ENCODE measurements around the gene BTG2. TPM values are rescaled to one million over a fixed set of nuclear protein-coding genes. Genes with fewer than 3 reads are reported as not detected.
A peak's percentile ranks its signal among the peaks of the same experiment; 100 is the strongest.

The BTG2 gene
- total RNA-seq, 1 donor from 2014 or later = 32.4 TPM

DNA sequence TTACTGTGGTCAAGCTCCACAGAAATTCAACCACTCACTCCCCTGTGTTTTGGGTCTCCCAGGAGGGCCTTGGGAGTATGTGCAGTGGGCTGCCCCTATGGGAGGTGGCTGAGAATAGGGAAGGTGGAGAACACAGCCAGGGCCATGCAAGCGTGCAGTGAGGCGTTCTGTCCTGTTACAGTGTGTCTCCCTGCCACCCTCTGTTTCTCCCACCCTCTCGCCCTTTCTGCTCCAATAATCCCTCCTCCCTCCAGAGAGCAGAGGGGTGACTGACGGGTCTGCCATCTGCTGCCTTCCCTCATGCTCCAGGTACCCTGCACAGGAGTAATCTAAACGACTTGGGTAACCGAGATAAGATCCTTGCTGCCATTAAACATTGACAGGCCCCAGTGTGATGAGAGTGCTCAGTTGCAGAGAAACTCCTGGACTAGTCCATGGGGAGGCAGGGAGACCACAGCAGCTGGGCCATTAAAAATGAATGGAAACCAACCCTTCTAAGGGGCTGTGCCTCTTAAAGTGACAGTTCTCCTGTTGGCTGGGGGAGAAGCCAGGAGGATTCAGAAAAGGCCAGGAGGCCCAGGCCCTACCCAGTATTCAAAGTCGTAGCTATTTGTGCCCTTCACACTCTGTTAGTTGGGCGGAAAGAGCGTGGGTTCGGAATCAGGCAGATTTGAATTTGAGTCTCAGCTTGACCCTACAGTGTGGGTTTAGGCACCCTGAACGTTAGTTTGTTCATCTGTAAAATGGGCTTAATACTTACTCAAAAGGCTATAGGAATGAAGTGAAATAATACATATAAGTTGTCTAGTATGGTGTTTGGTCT, 22.4 kb upstream of the BTG2 start:
- Histone ChIP-seq H3K27ac (ENCODE audit: low read depth, low read length) (peak overlapping the region; percentile 98), H3K4me1 (ENCODE audit: control insufficient read depth in 3 of 3, insufficient read depth in 3 of 3, low read length in 3 of 3) (peaks cover 82 to 91% (median 90%) of the 10 kb centered on the region in 3 donors), H3K9me3 (ENCODE audit: control insufficient read depth in 3 of 3, low read length in 3 of 3) (no peaks in the 10 kb centered on the region), H3K27me3 (ENCODE audit: control insufficient read depth in 3 of 3, insufficient read depth in 3 of 3, low read length in 3 of 3) (no peaks in the 10 kb centered on the region), H3K9ac (ENCODE audit: low read depth in 1 of 3, low read length in 3 of 3) (peak overlapping the region; percentile 76 to 85 (median 76)), H3K4me3 (ENCODE audit: low read length in 3 of 3) (peak overlapping the region in 2 of 3 donors; percentile 22 to 49), H3K36me3 (ENCODE audit: control insufficient read depth in 3 of 3, insufficient read depth in 3 of 3, low read length in 3 of 3) (no peaks in the 10 kb centered on the region)

DNA sequence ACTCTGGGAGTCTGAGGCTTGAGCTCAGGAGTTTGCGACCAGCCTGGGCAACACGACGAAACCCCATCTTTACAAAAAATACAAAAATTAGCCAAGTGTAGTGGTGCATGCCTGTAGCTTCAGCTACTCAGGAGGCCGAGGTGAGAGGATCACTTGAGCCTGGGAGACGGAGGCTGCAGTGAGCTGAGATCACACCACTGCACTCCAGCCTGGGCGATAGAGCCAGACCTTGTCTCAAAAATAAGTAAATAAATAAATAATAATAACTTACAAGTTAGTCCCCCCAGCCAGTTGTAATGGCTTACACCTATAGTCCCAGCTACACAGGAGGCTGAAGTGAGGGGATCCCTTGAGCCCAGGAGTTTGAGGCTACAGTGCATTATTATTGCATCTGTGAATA, 21.7 kb upstream of the BTG2 start:
- Histone ChIP-seq H3K9ac (ENCODE audit: low read depth in 1 of 3, low read length in 3 of 3) (no peak overlapping the region), H3K4me1 (ENCODE audit: control insufficient read depth in 3 of 3, insufficient read depth in 3 of 3, low read length in 3 of 3) (peaks cover 82 to 91% (median 90%) of the 10 kb centered on the region in 3 donors), H3K27me3 (ENCODE audit: control insufficient read depth in 3 of 3, insufficient read depth in 3 of 3, low read length in 3 of 3) (no peaks in the 10 kb centered on the region), H3K9me3 (ENCODE audit: control insufficient read depth in 3 of 3, low read length in 3 of 3) (no peaks in the 10 kb centered on the region), H3K27ac (ENCODE audit: low read depth, low read length) (peak overlapping the region; percentile 98), H3K4me3 (ENCODE audit: low read length in 3 of 3) (no peak overlapping the region), H3K36me3 (ENCODE audit: control insufficient read depth in 3 of 3, insufficient read depth in 3 of 3, low read length in 3 of 3) (no peaks in the 10 kb centered on the region)

DNA sequence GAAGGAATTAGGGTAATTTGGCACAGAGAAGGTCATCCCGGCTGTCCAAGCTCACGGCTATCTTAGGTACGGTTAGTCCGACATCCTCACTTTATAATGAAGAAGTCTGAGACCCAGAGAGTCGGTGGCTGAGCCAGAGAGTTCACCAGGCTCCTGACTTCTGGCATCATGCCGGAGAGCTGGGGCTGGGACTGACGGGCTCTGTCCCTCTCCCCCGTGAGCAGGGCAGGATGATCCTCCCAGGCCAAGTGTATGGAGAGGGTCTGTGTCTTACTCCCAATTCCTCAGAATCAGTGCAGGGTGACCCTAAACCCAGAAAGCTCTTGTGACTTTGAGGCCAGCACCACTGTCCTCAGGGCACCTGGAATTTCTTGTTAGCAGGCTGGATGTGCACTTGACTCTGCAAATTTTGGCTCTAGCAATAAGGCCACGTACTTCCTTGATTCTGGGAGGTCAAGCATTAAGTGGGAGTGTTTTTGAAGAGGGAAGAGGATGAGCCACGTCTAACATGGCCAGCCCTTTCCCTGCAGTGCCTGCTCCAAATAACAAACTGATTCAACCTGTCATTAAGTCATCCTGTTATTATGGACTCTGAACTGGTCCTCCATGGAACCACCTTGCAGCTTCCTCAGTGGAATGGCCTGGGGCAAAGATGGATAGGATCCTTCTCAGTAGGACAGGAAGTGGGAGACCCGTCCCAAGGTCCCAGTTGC, 20.8 kb upstream of the BTG2 start:
- peak overlapping the region; percentile 98 for H3K27ac ChIP-seq (ENCODE audit: low read depth, low read length)
- H3K4me3 ChIP-seq (ENCODE audit: low read length in 3 of 3) = no peak overlapping the region
- no peaks in the 10 kb centered on the region for H3K36me3 ChIP-seq (ENCODE audit: control insufficient read depth in 3 of 3, insufficient read depth in 3 of 3, low read length in 3 of 3)
- H3K9ac ChIP-seq (ENCODE audit: low read depth in 1 of 3, low read length in 3 of 3) = no peak overlapping the region
- peaks cover 79 to 91% (median 89%) of the 10 kb centered on the region in 3 donors for H3K4me1 ChIP-seq (ENCODE audit: control insufficient read depth in 3 of 3, insufficient read depth in 3 of 3, low read length in 3 of 3)
- no peaks in the 10 kb centered on the region for H3K9me3 ChIP-seq (ENCODE audit: control insufficient read depth in 3 of 3, low read length in 3 of 3)
- no peaks in the 10 kb centered on the region for H3K27me3 ChIP-seq (ENCODE audit: control insufficient read depth in 3 of 3, insufficient read depth in 3 of 3, low read length in 3 of 3)

DNA sequence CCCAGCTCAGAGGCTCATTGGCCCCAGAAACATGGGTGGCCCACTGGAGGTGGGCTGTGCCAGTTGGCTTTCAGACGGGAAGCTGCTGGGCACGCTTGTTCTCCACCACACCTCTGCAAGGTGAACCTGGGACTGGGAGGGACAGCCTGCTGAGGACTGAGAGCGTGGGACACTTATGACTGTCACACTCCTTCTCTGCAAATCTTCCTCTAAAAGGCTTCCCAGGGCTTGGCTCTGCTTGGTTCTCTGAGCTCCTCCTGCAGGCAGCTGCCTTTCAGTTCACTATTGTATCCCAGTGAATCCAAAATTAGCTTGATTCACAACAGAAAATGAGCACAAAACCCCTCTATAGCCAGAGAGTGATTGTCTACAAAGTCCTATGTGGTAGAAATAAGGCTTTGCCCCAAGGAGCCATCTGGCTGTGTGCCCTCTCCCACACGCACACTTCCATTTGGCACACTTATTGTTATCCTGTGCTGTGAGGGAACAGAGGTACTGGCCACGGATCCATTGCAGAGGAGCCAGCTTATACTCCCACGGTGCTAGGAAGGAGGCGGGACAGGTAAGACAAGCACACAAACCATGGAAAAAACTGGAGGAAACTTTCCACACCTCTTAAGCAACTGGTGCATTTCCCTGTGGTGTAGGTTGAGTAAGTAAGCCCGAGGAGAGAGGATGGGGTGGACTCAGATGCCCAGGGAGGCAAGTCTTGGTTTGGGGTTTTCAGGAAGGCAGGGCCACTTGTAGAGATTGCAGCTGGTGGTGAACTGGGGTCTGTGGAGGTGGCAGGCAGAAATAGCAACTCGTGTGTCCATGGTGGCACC, 18.9 kb upstream of the BTG2 start:
- Histone ChIP-seq H3K27me3 (ENCODE audit: control insufficient read depth in 3 of 3, insufficient read depth in 3 of 3, low read length in 3 of 3) (no peaks in the 10 kb centered on the region), H3K36me3 (ENCODE audit: control insufficient read depth in 3 of 3, insufficient read depth in 3 of 3, low read length in 3 of 3) (no peaks in the 10 kb centered on the region), H3K9ac (ENCODE audit: low read depth in 1 of 3, low read length in 3 of 3) (peak overlapping the region; percentile 48 to 71 (median 65)), H3K27ac (ENCODE audit: low read depth, low read length) (peak overlapping the region; percentile 94), H3K4me1 (ENCODE audit: control insufficient read depth in 3 of 3, insufficient read depth in 3 of 3, low read length in 3 of 3) (peaks cover 80 to 91% (median 89%) of the 10 kb centered on the region in 3 donors), H3K4me3 (ENCODE audit: low read length in 3 of 3) (peak overlapping the region in 2 of 3 donors; percentile 17 to 52), H3K9me3 (ENCODE audit: control insufficient read depth in 3 of 3, low read length in 3 of 3) (no peaks in the 10 kb centered on the region)

DNA sequence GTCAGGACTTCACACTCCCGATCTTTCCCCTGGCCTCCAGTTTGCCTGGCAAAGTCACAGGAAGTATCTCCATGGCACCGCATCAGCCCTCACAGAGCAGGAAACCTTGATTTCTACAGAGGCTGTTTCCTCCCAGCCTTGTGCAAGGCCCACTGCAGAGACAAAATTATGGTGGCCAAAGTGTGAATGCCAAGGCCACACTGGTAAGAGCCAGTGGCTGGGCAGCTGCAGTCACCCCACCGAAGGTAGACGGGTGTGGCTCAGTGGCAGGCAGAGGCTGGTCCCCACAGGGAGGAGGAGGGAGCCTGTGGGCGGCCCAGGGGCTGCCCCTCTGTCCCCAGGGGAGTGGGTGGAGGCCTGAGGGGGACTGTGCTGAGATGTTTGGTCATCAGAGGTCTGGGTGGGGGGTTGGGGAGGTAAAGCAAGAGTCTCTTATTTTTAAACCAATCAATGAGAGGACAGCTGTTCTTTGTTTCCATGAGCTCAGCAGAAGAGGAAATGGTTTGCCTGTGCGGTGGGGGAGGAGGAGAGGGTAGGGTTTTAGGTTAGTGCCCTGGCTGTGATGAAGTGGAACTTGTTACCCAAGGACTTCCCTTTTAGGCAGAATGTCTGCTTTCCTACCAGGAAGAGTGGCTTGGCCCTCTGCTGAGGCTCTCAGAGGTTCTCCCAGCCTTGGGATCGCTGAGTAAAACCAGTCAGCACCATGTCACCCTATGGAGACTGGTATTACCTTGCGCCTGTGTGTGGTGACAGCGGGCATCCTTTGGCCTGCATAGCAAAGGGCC, 18.0 kb upstream of the BTG2 start:
- Histone ChIP-seq H3K9me3 (ENCODE audit: control insufficient read depth in 3 of 3, low read length in 3 of 3) (no peaks in the 10 kb centered on the region), H3K36me3 (ENCODE audit: control insufficient read depth in 3 of 3, insufficient read depth in 3 of 3, low read length in 3 of 3) (no peaks in the 10 kb centered on the region), H3K27me3 (ENCODE audit: control insufficient read depth in 3 of 3, insufficient read depth in 3 of 3, low read length in 3 of 3) (no peaks in the 10 kb centered on the region), H3K27ac (ENCODE audit: low read depth, low read length) (peak overlapping the region; percentile 94), H3K9ac (ENCODE audit: low read depth in 1 of 3, low read length in 3 of 3) (peak overlapping the region; percentile 34 to 71 (median 65)), H3K4me1 (ENCODE audit: control insufficient read depth in 3 of 3, insufficient read depth in 3 of 3, low read length in 3 of 3) (peaks cover 74 to 84% (median 82%) of the 10 kb centered on the region in 3 donors), H3K4me3 (ENCODE audit: low read length in 3 of 3) (peak overlapping the region; percentile 17 to 52 (median 20))

DNA sequence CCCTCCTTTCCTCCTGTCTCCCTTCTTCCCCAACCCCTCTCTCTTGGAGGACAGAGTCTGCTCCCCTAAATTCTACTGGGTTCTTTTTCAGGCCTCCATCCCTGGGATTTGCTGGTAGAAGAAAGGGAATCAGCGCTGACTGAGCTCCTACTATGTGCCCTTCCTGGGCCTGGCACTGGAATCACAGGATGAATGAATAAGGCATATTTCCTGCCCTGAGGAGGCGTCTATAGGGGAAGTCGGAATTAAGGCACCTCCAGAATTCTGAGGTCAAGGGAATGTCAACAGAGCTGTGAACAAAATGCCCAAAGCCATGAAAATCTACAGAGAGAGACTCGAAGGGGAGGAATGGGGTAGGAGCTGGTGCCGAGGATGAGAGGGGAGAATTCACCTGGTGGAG, 17.4 kb upstream of the BTG2 start:
- peak overlapping the region; percentile 34 to 71 (median 65) for H3K9ac ChIP-seq (ENCODE audit: low read depth in 1 of 3, low read length in 3 of 3)
- peak overlapping the region; percentile 94 for H3K27ac ChIP-seq (ENCODE audit: low read depth, low read length)
- no peaks in the 10 kb centered on the region for H3K27me3 ChIP-seq (ENCODE audit: control insufficient read depth in 3 of 3, insufficient read depth in 3 of 3, low read length in 3 of 3)
- H3K4me1 ChIP-seq (ENCODE audit: control insufficient read depth in 3 of 3, insufficient read depth in 3 of 3, low read length in 3 of 3) = peaks cover 69 to 78% (median 76%) of the 10 kb centered on the region in 3 donors
- no peaks in the 10 kb centered on the region for H3K36me3 ChIP-seq (ENCODE audit: control insufficient read depth in 3 of 3, insufficient read depth in 3 of 3, low read length in 3 of 3)
- H3K9me3 ChIP-seq (ENCODE audit: control insufficient read depth in 3 of 3, low read length in 3 of 3) = no peaks in the 10 kb centered on the region
- peak overlapping the region in 2 of 3 donors; percentile 16 to 20 for H3K4me3 ChIP-seq (ENCODE audit: low read length in 3 of 3)

DNA sequence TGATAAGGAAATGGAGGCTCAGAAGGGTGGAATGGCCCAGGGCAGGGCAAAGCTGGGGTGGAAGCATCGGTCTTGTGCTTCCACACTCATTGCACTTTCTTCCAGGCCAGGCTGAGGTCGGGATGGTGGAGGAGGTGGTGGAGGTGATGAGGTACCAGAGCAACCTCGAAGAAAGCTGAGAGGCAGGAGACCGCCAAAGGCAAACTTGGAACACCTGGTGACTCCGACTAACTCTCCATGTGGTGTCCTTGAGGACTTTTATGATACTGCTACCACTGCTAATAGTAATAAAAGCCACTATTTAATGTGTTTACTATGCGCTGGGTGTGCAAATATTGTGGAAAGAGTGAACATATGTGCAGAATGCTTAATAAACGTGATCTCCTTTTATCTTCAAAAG, 16.9 kb upstream of the BTG2 start:
- Histone ChIP-seq H3K9me3 (ENCODE audit: control insufficient read depth in 3 of 3, low read length in 3 of 3) (no peaks in the 10 kb centered on the region), H3K27me3 (ENCODE audit: control insufficient read depth in 3 of 3, insufficient read depth in 3 of 3, low read length in 3 of 3) (no peaks in the 10 kb centered on the region), H3K27ac (ENCODE audit: low read depth, low read length) (peak overlapping the region; percentile 94), H3K4me3 (ENCODE audit: low read length in 3 of 3) (no peak overlapping the region), H3K9ac (ENCODE audit: low read depth in 1 of 3, low read length in 3 of 3) (no peak overlapping the region), H3K4me1 (ENCODE audit: control insufficient read depth in 3 of 3, insufficient read depth in 3 of 3, low read length in 3 of 3) (peaks cover 64 to 73% (median 71%) of the 10 kb centered on the region in 3 donors), H3K36me3 (ENCODE audit: control insufficient read depth in 3 of 3, insufficient read depth in 3 of 3, low read length in 3 of 3) (no peaks in the 10 kb centered on the region)

DNA sequence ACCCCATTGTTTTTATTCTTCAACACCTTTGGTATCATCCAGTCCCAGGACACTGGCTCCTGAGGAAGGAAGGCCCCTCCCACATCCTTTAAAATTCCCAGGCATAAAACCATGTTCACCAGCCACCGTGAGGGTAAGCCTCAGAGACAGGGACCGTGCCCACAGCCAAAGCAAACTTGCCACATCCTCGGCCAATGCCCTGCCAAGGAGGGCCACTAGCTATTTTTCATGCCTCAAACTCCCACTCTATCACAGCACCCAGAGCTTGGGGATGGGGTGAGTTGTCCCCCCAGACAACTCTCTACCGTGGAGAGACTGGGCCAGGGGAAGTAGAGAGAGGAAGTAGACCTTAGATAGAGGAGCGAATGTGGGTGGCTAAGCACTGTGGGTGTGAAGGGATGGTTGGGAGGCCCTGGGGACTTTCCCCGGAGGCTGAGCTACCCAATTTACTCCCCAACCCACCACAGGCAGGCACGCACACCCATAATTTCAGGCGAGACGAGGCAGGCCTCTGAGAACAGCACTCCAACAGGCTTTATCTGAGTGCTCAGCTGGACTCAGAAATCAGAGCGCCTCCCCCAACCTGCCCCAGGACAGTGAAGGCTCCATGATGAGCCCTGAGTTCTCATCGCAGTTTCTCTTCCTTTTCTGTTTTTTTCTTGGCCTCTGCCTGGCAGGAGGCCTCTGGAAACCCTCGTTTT, 15.9 kb upstream of the BTG2 start:
- peaks cover 55 to 63% (median 62%) of the 10 kb centered on the region in 3 donors for H3K4me1 ChIP-seq (ENCODE audit: control insufficient read depth in 3 of 3, insufficient read depth in 3 of 3, low read length in 3 of 3)

DNA sequence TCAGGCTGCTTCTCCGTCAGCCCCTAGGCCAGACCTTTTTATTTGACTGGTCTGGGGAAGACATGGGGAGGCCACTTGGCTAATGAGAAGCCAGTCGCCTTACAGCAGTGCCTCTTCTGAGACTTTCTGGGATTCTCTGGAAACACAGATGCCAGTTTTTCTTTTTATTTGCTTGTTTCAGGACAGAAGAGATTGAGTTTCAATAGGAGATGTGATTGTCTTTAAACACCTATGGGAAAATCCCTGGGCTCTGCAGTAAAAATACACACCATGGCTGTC, 15.4 kb upstream of the BTG2 start:
- H3K27ac ChIP-seq (ENCODE audit: low read depth, low read length) = peak overlapping the region; percentile 94
- no peaks in the 10 kb centered on the region for H3K9me3 ChIP-seq (ENCODE audit: control insufficient read depth in 3 of 3, low read length in 3 of 3)
- no peaks in the 10 kb centered on the region for H3K36me3 ChIP-seq (ENCODE audit: control insufficient read depth in 3 of 3, insufficient read depth in 3 of 3, low read length in 3 of 3)
- peak overlapping the region; percentile 44 to 67 (median 54) for H3K4me3 ChIP-seq (ENCODE audit: low read length in 3 of 3)
- H3K9ac ChIP-seq (ENCODE audit: low read depth in 1 of 3, low read length in 3 of 3) = peak overlapping the region; percentile 82 to 89 (median 86)
- peaks cover 53 to 59% (median 57%) of the 10 kb centered on the region in 3 donors for H3K4me1 ChIP-seq (ENCODE audit: control insufficient read depth in 3 of 3, insufficient read depth in 3 of 3, low read length in 3 of 3)
- H3K27me3 ChIP-seq (ENCODE audit: control insufficient read depth in 3 of 3, insufficient read depth in 3 of 3, low read length in 3 of 3) = no peaks in the 10 kb centered on the region

More for the DNA sequence above, 15.9 kb upstream of the BTG2 start:
- Histone ChIP-seq H3K4me3 (ENCODE audit: low read length in 3 of 3) (peak overlapping the region; percentile 35 to 54 (median 44)), H3K9ac (ENCODE audit: low read depth in 1 of 3, low read length in 3 of 3) (peak overlapping the region; percentile 82 to 89 (median 86)), H3K36me3 (ENCODE audit: control insufficient read depth in 3 of 3, insufficient read depth in 3 of 3, low read length in 3 of 3) (no peaks in the 10 kb centered on the region), H3K9me3 (ENCODE audit: control insufficient read depth in 3 of 3, low read length in 3 of 3) (no peaks in the 10 kb centered on the region), H3K27ac (ENCODE audit: low read depth, low read length) (peak overlapping the region; percentile 94), H3K27me3 (ENCODE audit: control insufficient read depth in 3 of 3, insufficient read depth in 3 of 3, low read length in 3 of 3) (no peaks in the 10 kb centered on the region)

Measured in skeletal muscle tissue (tissue), 4 donors.